Ishikawa (cell line): ENCODE data around the gene YWHAE.

Source experiments
- CEBPB ChIP-seq: IDR thresholded peaks from 2 replicates; pipeline ENCODE4 v1.6.1; 2012
- FOXM1 ChIP-seq: IDR thresholded peaks from 2 replicates; pipeline ENCODE4 v1.6.1; 2012; ENCODE audit warnings: low read depth, borderline replicate concordance
- MAX ChIP-seq: IDR thresholded peaks from 2 replicates; pipeline ENCODE4 v1.6.1; 2012
- NFIC ChIP-seq: IDR thresholded peaks from 2 replicates; pipeline ENCODE4 v1.6.1; 2012
- REST ChIP-seq: IDR thresholded peaks from 2 replicates; pipeline ENCODE4 v1.6.1; 2012; ENCODE audit warnings: low read depth, mild to moderate bottlenecking
- TAF1 ChIP-seq: IDR thresholded peaks from 2 replicates; pipeline ENCODE4 v1.6.1; 2012; ENCODE audit warnings: low read depth, mild to moderate bottlenecking
- TCF12 ChIP-seq: IDR thresholded peaks from 2 replicates; pipeline ENCODE4 v1.6.1; 2012; ENCODE audit warnings: low read depth
- YY1 ChIP-seq: IDR thresholded peaks from 2 replicates; pipeline ENCODE4 v1.6.1; 2012; ENCODE audit warnings: low read depth

DNA sequence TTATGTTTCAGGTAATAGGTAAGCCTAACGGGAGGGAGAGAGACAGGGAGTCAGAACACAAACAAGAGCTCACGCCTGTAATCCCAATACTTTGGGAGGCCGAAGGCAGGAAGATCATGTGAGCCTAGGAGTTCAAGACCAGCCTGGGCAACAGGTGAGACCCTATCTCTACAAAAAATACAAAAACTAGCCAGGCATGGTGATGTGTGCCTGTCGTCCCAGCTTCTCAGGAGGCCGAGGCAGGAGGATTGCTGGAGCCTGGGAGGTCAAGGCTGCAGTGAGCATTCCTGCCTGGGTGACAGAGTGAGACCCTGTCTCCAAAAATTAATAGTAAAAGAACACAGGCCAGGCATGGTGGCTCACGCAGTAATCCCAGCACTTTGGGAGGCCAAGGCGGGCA, 27.4 kb downstream of the YWHAE start:
- TF ChIP-seq TAF1 (no peak), NFIC (no peak), MAX (no peak), FOXM1 (no peak), CEBPB (no peak), TCF12 (no peak), REST (no peak), YY1 (no peak)
